CD14-positive monocyte (primary cell): ENCODE measurements around the gene SERP2. TPM values are rescaled to one million over a fixed set of nuclear protein-coding genes. Genes with fewer than 3 reads are reported as not detected.

Source experiments
- DNase-seq, 3 donors: peaks; one replicate each; pipeline ENCODE4 v3.0.0-alpha.2; 2011 to 2022
- H2AFZ ChIP-seq: 2 replicates; pipeline ENCODE4 v1.6.0; 2012; ENCODE audit warnings: mild to moderate bottlenecking, low read depth, low read length, inconsistent platforms; ENCODE audit not compliant: insufficient read depth, poor library complexity, severe bottlenecking
- H3K27ac ChIP-seq, 2 donors: 1 replicate in 1 of 2; 2 replicates in 1 of 2; pipeline ENCODE4 v1.5.1; 2012 to 2013; ENCODE audit warnings: low read length in 2 of 2, control low read depth in 1 of 2, inconsistent platforms in 1 of 2, low read depth in 1 of 2, mild to moderate bottlenecking in 1 of 2
- H3K27me3 ChIP-seq, 2 donors: one replicate each; pipeline versions ENCODE4 v1.6.0 to v1.6.1; 2011 to 2013; ENCODE audit warnings: low read length in 2 of 2; ENCODE audit not compliant: control insufficient read depth in 2 of 2, insufficient read depth in 2 of 2
- H3K36me3 ChIP-seq, 2 donors: replicated peaks in 1 of 2; 1 replicate in 1 of 2; 2 replicates in 1 of 2; pipeline versions ENCODE4 v1.5.1 to v1.6.1; 2012 to 2013; ENCODE audit warnings: low read length in 2 of 2, control low read depth in 1 of 2, inconsistent platforms in 1 of 2, mild to moderate bottlenecking in 1 of 2; ENCODE audit not compliant: insufficient read depth in 2 of 2, control insufficient read depth in 1 of 2
- H3K4me1 ChIP-seq, 2 donors: 1 replicate in 1 of 2; 2 replicates in 1 of 2; pipeline versions ENCODE4 v1.5.1 to v1.6.1; 2012 to 2013; ENCODE audit warnings: low read length in 2 of 2, control low read depth in 1 of 2, inconsistent platforms in 1 of 2, mild to moderate bottlenecking in 1 of 2, moderate library complexity in 1 of 2; ENCODE audit not compliant: insufficient read depth in 2 of 2, control insufficient read depth in 1 of 2
- H3K4me2 ChIP-seq: replicated peaks from 2 replicates; pipeline ENCODE3; 2012; ENCODE audit warnings: low read length, moderate library complexity, mild to moderate bottlenecking; ENCODE audit not compliant: poor library complexity, severe bottlenecking; ENCODE audit errors: extremely low read depth
- H3K4me3 ChIP-seq, 3 experiments: fragments of 200-600 bp in 1 of 3; sonication (generic) in 1 of 3; replicated peaks in 1 of 3; 1 replicate in 2 of 3; 2 replicates in 1 of 3; pipeline ENCODE4 v1.5.1; 2011 to 2013; ENCODE audit warnings: low read length in 3 of 3, mild to moderate bottlenecking in 3 of 3, control low read depth in 2 of 3, low read depth in 2 of 3, inconsistent platforms in 1 of 3, moderate library complexity in 1 of 3
- H3K79me2 ChIP-seq: 2 replicates; pipeline ENCODE4 v1.6.0; 2012; ENCODE audit warnings: mild to moderate bottlenecking, control low read depth, inconsistent platforms, low read length, moderate library complexity; ENCODE audit not compliant: insufficient read depth
- H3K9ac ChIP-seq: 2 replicates; pipeline ENCODE4 v1.6.0; 2017; ENCODE audit warnings: low read length, mild to moderate bottlenecking; ENCODE audit not compliant: insufficient read depth, poor library complexity, severe bottlenecking
- H3K9me3 ChIP-seq, 2 donors: replicated peaks in 1 of 2; 1 replicate in 1 of 2; 2 replicates in 1 of 2; pipeline versions ENCODE4 v1.5.1 to v1.6.1; 2012 to 2013; ENCODE audit warnings: low read length in 2 of 2, control low read depth in 1 of 2; ENCODE audit not compliant: control insufficient read depth in 1 of 2, insufficient read depth in 1 of 2
- H4K20me1 ChIP-seq: 2 replicates; pipeline ENCODE4 v1.6.0; 2012; ENCODE audit warnings: mild to moderate bottlenecking, low read length, control low read depth, moderate library complexity; ENCODE audit not compliant: insufficient read depth
- H3K27ac Mint-ChIP-seq, 7 donors: one replicate each; pipeline ENCODE4 v1.8.0; 2020; ENCODE audit warnings: mild to moderate bottlenecking in 7 of 7, mixed read lengths in 7 of 7, moderate library complexity in 6 of 7, inconsistent platforms in 2 of 7
- H3K27me3 Mint-ChIP-seq, 3 donors: one replicate each; pipeline ENCODE4 v1.8.0; 2021 to 2022; ENCODE audit warnings: low read depth in 3 of 3, mild to moderate bottlenecking in 3 of 3, mixed read lengths in 3 of 3, moderate library complexity in 3 of 3, inconsistent platforms in 1 of 3
- H3K36me3 Mint-ChIP-seq, 2 donors: one replicate each; pipeline ENCODE4 v1.8.0; 2020; ENCODE audit warnings: mixed read lengths in 2 of 2, inconsistent platforms in 1 of 2, mild to moderate bottlenecking in 1 of 2
- H3K4me1 Mint-ChIP-seq: one replicate; pipeline ENCODE4 v1.8.0; 2020; ENCODE audit warnings: mild to moderate bottlenecking, mixed read lengths
- H3K4me3 Mint-ChIP-seq, 2 donors: one replicate each; pipeline ENCODE4 v1.8.0; 2020; ENCODE audit warnings: mild to moderate bottlenecking in 2 of 2, mixed read lengths in 2 of 2, moderate library complexity in 1 of 2
- H3K9me3 Mint-ChIP-seq, 7 donors: one replicate each; pipeline ENCODE4 v1.8.0; 2020 to 2022; ENCODE audit warnings: mixed read lengths in 7 of 7, mild to moderate bottlenecking in 6 of 7, moderate library complexity in 6 of 7, inconsistent platforms in 2 of 7
- CTCF ChIP-seq: fragments of 200-600 bp; IDR thresholded peaks from one replicate; pipeline ENCODE4 v1.8.0; 2022; ENCODE audit warnings: antibody characterized with exemption, mild to moderate bottlenecking
- WGBS: methylation state at CpG from one replicate; pipeline ENCODE4 v1.1.5; 2013; ENCODE audit warnings: missing lambda C conversion rate; ENCODE audit not compliant: insufficient coverage; 5-methylcytosine and 5-hydroxymethylcytosine counted together
- intact Hi-C, 2 donors: fragments of 100-400 bp; cut with micrococcal nuclease; formaldehyde crosslinking; loops; one replicate each; pipeline versions ENCODE4 v1.15.0 to v1.15.1; 2023
- polyA plus RNA-seq, 3 donors: library from polyadenylated mRNA; depleted of rRNA in 1 of 3; unstranded in 2 of 3; stranded (reverse) in 1 of 3; fragments of 300-500 nt in 2 of 3; fragments of >200 nt in 1 of 3; fragmentation: Illumina TruSeq in 2 of 3; gene quantifications; 1 replicate in 2 of 3; 2 replicates in 1 of 3; pipeline ENCODE4 v1.2.3, GENCODE V29; 2012 to 2021

SERP2 gene
- polyA plus RNA-seq, 3 donors = not detected

- peak overlapping the region; percentile 61 for H2AFZ ChIP-seq
- no peak overlapping the region for H3K27ac ChIP-seq
- H3K9ac ChIP-seq = no peak overlapping the region
- Mint-ChIP-seq H3K4me1 (peaks cover 33% of the 10 kb centered on the region), H3K27me3 (peaks cover 2 to 5% (median 2%) of the 10 kb centered on the region in 3 donors), H3K4me3 (peak overlapping the region; percentile 49 to 77), H3K36me3 (no peaks in the 10 kb centered on the region), H3K27ac (peak overlapping the region in 3 of 7 donors; percentile 26 to 69 (median 49)), H3K9me3 (peaks cover 0 to 7% (median 3%) of the 10 kb centered on the region in 7 donors)
- H3K27me3 ChIP-seq = no peaks in the 10 kb centered on the region
- no peaks in the 10 kb centered on the region for H3K9me3 ChIP-seq
- H3K79me2 ChIP-seq = no peaks in the 10 kb centered on the region
- H3K4me1 ChIP-seq = peaks cover 12% of the 10 kb centered on the region in 2 donors
- intact Hi-C loops = no loop called here
- peak overlapping the region; percentile 54 for H3K4me2 ChIP-seq
- no peaks in the 10 kb centered on the region for H4K20me1 ChIP-seq
- H3K4me3 ChIP-seq = peak overlapping the region in 2 of 3 experiments; percentile 19 to 41
- WGBS = 28% methylated on average over 10 of the region's 10 CpGs
- DNase-seq = peak; percentile 42 to 62 (median 46)
- no peak for TF ChIP-seq CTCF
- H3K36me3 ChIP-seq = no peaks in the 10 kb centered on the region
Observed at GRCh38 chr13:44416301-44416700, 42.7 kb downstream of the SERP2 start.

GRCh38 chr13:44416744-44417143, 43.1 kb downstream of the SERP2 start:
- Histone ChIP-seq H3K9ac (no peak overlapping the region), H3K9me3 (no peaks in the 10 kb centered on the region), H3K4me3 (peak overlapping the region in 1 of 3 experiments; percentile 41), H3K27me3 (no peaks in the 10 kb centered on the region), H3K36me3 (no peaks in the 10 kb centered on the region), H3K27ac (no peak overlapping the region), H3K79me2 (no peaks in the 10 kb centered on the region), H4K20me1 (no peaks in the 10 kb centered on the region), H2AFZ (peak overlapping the region; percentile 61), H3K4me1 (peaks cover 12% of the 10 kb centered on the region in 2 donors), H3K4me2 (no peak overlapping the region)
- H3K4me3 Mint-ChIP-seq = no peak overlapping the region
- no peak for TF ChIP-seq CTCF
- peaks cover 1 to 2% (median 2%) of the 10 kb centered on the region in 3 donors for H3K27me3 Mint-ChIP-seq
- peaks cover 0 to 7% (median 3%) of the 10 kb centered on the region in 7 donors for H3K9me3 Mint-ChIP-seq
- no peak for DNase-seq
- H3K4me1 Mint-ChIP-seq = peaks cover 33% of the 10 kb centered on the region
- H3K27ac Mint-ChIP-seq = peak overlapping the region in 1 of 7 donors; percentile 32
- intact Hi-C loops = no loop called here
- no peaks in the 10 kb centered on the region for H3K36me3 Mint-ChIP-seq
- WGBS = 85% methylated on average over 5 of the region's 6 CpGs
